ENCODE measurements around the gene FER.

The FER gene

GRCh38 chr5:108736855-108737254 is 10.8 kb upstream of the FER start:
- no peak for TF ChIP-seq CTCF (IDR thresholded peaks at IDR 0.05; ENCODE audit: low read depth, low read length, missing control alignments)
- H3K27me3 ChIP-seq (replicated peaks) = no peaks in the 10 kb centered on the region
- in situ Hi-C loops (cut with HindIII; ENCODE audit: low pct_ligation_motif_present, low sequenced_read_pairs) = no loop called here
- H3K36me3 ChIP-seq (replicated peaks) = no peaks in the 10 kb centered on the region
- no peak overlapping the region for H3K27ac ChIP-seq
- no peak for DNase-seq
- H3K4me3 ChIP-seq (ENCODE audit: low read depth, low read length) = no peak overlapping the region

GRCh38 chr5:108739376-108739775 is 8.3 kb upstream of the FER start:
- no peak for DNase-seq
- no peak overlapping the region for H3K4me3 ChIP-seq (ENCODE audit: low read depth, low read length)
- H3K27ac ChIP-seq = no peak overlapping the region
- no peaks in the 10 kb centered on the region for H3K27me3 ChIP-seq (replicated peaks)
- no peak for TF ChIP-seq CTCF (IDR thresholded peaks at IDR 0.05; ENCODE audit: low read depth, low read length, missing control alignments)
- H3K36me3 ChIP-seq (replicated peaks) = no peaks in the 10 kb centered on the region
- in situ Hi-C loops (cut with HindIII; ENCODE audit: low pct_ligation_motif_present, low sequenced_read_pairs) = no loop called here

GRCh38 chr5:108739906-108740305 is 7.8 kb upstream of the FER start:
- in situ Hi-C loops (cut with HindIII; ENCODE audit: low pct_ligation_motif_present, low sequenced_read_pairs) = no loop called here
- TF ChIP-seq CTCF (IDR thresholded peaks at IDR 0.05; ENCODE audit: low read depth, low read length, missing control alignments) = no peak
- DNase-seq = no peak

GRCh38 chr5:108743319-108743718 is 4.4 kb upstream of the FER start:
- in situ Hi-C loops (cut with HindIII; ENCODE audit: low pct_ligation_motif_present, low sequenced_read_pairs) = no loop called here
- H3K4me3 ChIP-seq (ENCODE audit: low read depth, low read length) = no peak overlapping the region
- no peaks in the 10 kb centered on the region for H3K36me3 ChIP-seq (replicated peaks)
- TF ChIP-seq CTCF (IDR thresholded peaks at IDR 0.05; ENCODE audit: low read depth, low read length, missing control alignments) = no peak
- no peaks in the 10 kb centered on the region for H3K27me3 ChIP-seq (replicated peaks)
- no peak for DNase-seq
- H3K27ac ChIP-seq = no peak overlapping the region

More at GRCh38 chr5:108739906-108740305, 7.8 kb upstream of the FER start:
- H3K4me3 ChIP-seq (ENCODE audit: low read depth, low read length) = no peak overlapping the region
- H3K27me3 ChIP-seq (replicated peaks) = no peaks in the 10 kb centered on the region
- no peak overlapping the region for H3K27ac ChIP-seq
- no peaks in the 10 kb centered on the region for H3K36me3 ChIP-seq (replicated peaks)

GRCh38 chr5:108743846-108744245 is 3.9 kb upstream of the FER start:
- no peaks in the 10 kb centered on the region for H3K36me3 ChIP-seq (replicated peaks)
- H3K4me3 ChIP-seq (ENCODE audit: low read depth, low read length) = no peak overlapping the region
- H3K27me3 ChIP-seq (replicated peaks) = no peaks in the 10 kb centered on the region
- no peak for DNase-seq
- in situ Hi-C loops (cut with HindIII; ENCODE audit: low pct_ligation_motif_present, low sequenced_read_pairs) = no loop called here
- H3K27ac ChIP-seq = no peak overlapping the region
- no peak for TF ChIP-seq CTCF (IDR thresholded peaks at IDR 0.05; ENCODE audit: low read depth, low read length, missing control alignments)

- DNase-seq = no peak
- no peaks in the 10 kb centered on the region for H3K27me3 ChIP-seq (replicated peaks)
- H3K27ac ChIP-seq = peak overlapping the region; percentile 97
- peak overlapping the region; percentile 80 for H3K4me3 ChIP-seq (ENCODE audit: low read depth, low read length)
- TF ChIP-seq CTCF (IDR thresholded peaks at IDR 0.05; ENCODE audit: low read depth, low read length, missing control alignments) = no peak
- in situ Hi-C loops (cut with HindIII; ENCODE audit: low pct_ligation_motif_present, low sequenced_read_pairs) = no loop called here
- no peaks in the 10 kb centered on the region for H3K36me3 ChIP-seq (replicated peaks)
These were observed 455 bp upstream of the FER start for GRCh38 chr5:108747111-108747773.

Data from brain microvascular endothelial cell (primary cell).